C4-2B (cell line): ENCODE measurements around the gene DNAH17.

ENCODE experiments used
- CTCF ChIP-seq: fragments of 450-650 bp; conservative IDR thresholded peaks from 2 replicates; pipeline ENCODE4 v1.5.1; 2017; ENCODE audit warnings: mild to moderate bottlenecking
- ZFX ChIP-seq: fragments of 450-650 bp; IDR thresholded peaks from 2 replicates; pipeline ENCODE4 v1.6.1; 2017

- TF ChIP-seq CTCF: no peak
- TF ChIP-seq ZFX: no peak
These were observed 122.8 kb downstream of the DNAH17 start for GRCh38 chr17:78454346-78454745.
